A549 (cell line): ENCODE measurements around the gene TFB2M.

ENCODE experiments used
- ELK1 ChIP-seq: fragments of 150-350 bp; IDR thresholded peaks from 2 replicates; pipeline ENCODE4 v1.6.1; 2014; ENCODE audit warnings: low read depth, mild to moderate bottlenecking, low read length
- EP300 ChIP-seq, 2 experiments: fragments of >200 bp; sonication (Bioruptor Twin); formaldehyde crosslinking; IDR thresholded peaks; 2 replicates in 1 of 2; 3 replicates in 1 of 2; pipeline ENCODE4 v1.6.1; 2016 to 2017
- FOSL2 ChIP-seq, 2 experiments: fragments of 450-650 bp in 1 of 2; fragments of >200 bp in 1 of 2; sonication (Bioruptor Twin) in 1 of 2; formaldehyde crosslinking; IDR thresholded peaks; 2 replicates each; pipeline versions ENCODE4 v1.5.0 to v1.6.1; 2016 to 2020; ENCODE audit warnings: mild to moderate bottlenecking in 1 of 2, moderate library complexity in 1 of 2
- PBX3 ChIP-seq: IDR thresholded peaks from 2 replicates; pipeline ENCODE4 v1.6.1; 2012
- RNF2 ChIP-seq: fragments of 200-600 bp; sonication (generic); IDR thresholded peaks from 2 replicates; pipeline ENCODE4 v1.6.1; 2016; ENCODE audit warnings: low read depth, mild to moderate bottlenecking, antibody characterized with exemption, moderate library complexity, borderline replicate concordance
- TF ChIP-seq, protein P1 (sequence below): fragments of >200 bp; sonication (Bioruptor Twin); formaldehyde crosslinking; IDR thresholded peaks from 3 replicates; pipeline ENCODE4 v1.5.1; 2016
- TF ChIP-seq, protein P2 (sequence below): IDR thresholded peaks from 2 replicates; pipeline ENCODE4 v1.6.1; 2012
- TF ChIP-seq, protein P3 (sequence below): fragments of 450-650 bp; IDR thresholded peaks from 2 replicates; pipeline ENCODE4 v1.6.1; 2014; ENCODE audit warnings: antibody characterized with exemption

GRCh38 chr1:246582301-246583055 lies 16.4 kb upstream of the TFB2M start:
- TF ChIP-seq RNF2 (no peak), FOSL2 (IDR thresholded peaks at IDR 0.05) (no peak), FOSL2 (CRISPR knock-in tag; IDR thresholded peaks at IDR 0.05) (no peak), ELK1 (no peak), EP300 (IDR thresholded peaks at IDR 0.05) (no peak), PBX3 (no peak)
- TF ChIP-seq, protein P1, sequence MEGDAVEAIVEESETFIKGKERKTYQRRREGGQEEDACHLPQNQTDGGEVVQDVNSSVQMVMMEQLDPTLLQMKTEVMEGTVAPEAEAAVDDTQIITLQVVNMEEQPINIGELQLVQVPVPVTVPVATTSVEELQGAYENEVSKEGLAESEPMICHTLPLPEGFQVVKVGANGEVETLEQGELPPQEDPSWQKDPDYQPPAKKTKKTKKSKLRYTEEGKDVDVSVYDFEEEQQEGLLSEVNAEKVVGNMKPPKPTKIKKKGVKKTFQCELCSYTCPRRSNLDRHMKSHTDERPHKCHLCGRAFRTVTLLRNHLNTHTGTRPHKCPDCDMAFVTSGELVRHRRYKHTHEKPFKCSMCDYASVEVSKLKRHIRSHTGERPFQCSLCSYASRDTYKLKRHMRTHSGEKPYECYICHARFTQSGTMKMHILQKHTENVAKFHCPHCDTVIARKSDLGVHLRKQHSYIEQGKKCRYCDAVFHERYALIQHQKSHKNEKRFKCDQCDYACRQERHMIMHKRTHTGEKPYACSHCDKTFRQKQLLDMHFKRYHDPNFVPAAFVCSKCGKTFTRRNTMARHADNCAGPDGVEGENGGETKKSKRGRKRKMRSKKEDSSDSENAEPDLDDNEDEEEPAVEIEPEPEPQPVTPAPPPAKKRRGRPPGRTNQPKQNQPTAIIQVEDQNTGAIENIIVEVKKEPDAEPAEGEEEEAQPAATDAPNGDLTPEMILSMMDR, result no peak
- TF ChIP-seq, protein P2, sequence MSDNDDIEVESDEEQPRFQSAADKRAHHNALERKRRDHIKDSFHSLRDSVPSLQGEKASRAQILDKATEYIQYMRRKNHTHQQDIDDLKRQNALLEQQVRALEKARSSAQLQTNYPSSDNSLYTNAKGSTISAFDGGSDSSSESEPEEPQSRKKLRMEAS, result no peak
- TF ChIP-seq, protein P3, sequence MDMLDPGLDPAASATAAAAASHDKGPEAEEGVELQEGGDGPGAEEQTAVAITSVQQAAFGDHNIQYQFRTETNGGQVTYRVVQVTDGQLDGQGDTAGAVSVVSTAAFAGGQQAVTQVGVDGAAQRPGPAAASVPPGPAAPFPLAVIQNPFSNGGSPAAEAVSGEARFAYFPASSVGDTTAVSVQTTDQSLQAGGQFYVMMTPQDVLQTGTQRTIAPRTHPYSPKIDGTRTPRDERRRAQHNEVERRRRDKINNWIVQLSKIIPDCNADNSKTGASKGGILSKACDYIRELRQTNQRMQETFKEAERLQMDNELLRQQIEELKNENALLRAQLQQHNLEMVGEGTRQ, result no peak
